Measurements from ENCODE around the gene DVL2. TPM values are rescaled to one million over a fixed set of nuclear protein-coding genes. Genes with fewer than 3 reads are reported as not detected.
A peak's percentile ranks its signal among the peaks of the same experiment; 100 is the strongest.

Gene DVL2
- total RNA-seq, 1 experiment from 2014 or later = 41.3 TPM

DNA sequence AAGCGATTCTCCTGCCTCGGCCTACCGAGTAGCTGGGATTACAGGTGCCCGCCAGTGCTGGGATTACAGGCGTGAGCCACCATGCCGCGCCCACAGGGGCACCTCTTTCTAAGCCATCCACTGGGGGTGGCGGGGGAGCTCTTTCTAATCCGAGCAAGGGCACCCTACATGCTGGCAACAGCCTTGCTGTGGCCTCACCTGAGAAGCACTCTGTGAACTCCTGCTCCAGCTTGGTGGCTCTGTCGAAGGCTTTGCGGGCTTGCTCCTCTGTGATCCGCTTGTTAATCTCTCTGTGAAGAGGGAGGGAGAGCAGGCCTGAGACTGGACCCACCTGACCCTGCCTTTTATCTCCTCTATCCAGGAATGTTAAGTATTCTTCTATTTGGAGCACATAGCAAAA lies 43.2 kb downstream of the DVL2 start:
- Mint-ChIP-seq H3K9me3 (ENCODE audit: unreplicated experiment) (no peaks in the 10 kb centered on the region), H3K27me3 (ENCODE audit: insufficient read depth, unreplicated experiment) (no peaks in the 10 kb centered on the region), H3K27ac (ENCODE audit: unreplicated experiment) (peak overlapping the region; percentile 59), H3K36me3 (ENCODE audit: insufficient read depth, unreplicated experiment) (no peaks in the 10 kb centered on the region), H3K4me3 (ENCODE audit: unreplicated experiment) (peak overlapping the region; percentile 22), H3K4me1 (ENCODE audit: low read depth, unreplicated experiment) (no peaks in the 10 kb centered on the region)
- ChIA-PET CTCF (interaction anchor here (0.5 to 1.3 kb wide), 3 partner anchors 12 to 23 kb away, joined by 4 to 8 read pairs (median 6); no protein-coding TSS in a partner anchor), POLR2A (no interaction called here)
- no peaks in the 10 kb centered on the region for H3K27me3 ChIP-seq (replicated peaks; ENCODE audit: control insufficient read depth, insufficient read depth, low read length)
- peaks cover 4% of the 10 kb centered on the region for H3K4me1 ChIP-seq
- intact Hi-C loops (cut with micrococcal nuclease; ENCODE audit: unreplicated experiment) = loop anchor here (1.0 kb wide), 1 partner anchor 28 kb away; the partner anchor contains the start of genes ACADVL and DLG4
- TF ChIP-seq, protein P1, sequence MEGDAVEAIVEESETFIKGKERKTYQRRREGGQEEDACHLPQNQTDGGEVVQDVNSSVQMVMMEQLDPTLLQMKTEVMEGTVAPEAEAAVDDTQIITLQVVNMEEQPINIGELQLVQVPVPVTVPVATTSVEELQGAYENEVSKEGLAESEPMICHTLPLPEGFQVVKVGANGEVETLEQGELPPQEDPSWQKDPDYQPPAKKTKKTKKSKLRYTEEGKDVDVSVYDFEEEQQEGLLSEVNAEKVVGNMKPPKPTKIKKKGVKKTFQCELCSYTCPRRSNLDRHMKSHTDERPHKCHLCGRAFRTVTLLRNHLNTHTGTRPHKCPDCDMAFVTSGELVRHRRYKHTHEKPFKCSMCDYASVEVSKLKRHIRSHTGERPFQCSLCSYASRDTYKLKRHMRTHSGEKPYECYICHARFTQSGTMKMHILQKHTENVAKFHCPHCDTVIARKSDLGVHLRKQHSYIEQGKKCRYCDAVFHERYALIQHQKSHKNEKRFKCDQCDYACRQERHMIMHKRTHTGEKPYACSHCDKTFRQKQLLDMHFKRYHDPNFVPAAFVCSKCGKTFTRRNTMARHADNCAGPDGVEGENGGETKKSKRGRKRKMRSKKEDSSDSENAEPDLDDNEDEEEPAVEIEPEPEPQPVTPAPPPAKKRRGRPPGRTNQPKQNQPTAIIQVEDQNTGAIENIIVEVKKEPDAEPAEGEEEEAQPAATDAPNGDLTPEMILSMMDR (IDR thresholded peaks at IDR 0.05; ENCODE audit: insufficient read depth in 1 of 2, low read depth in 1 of 2, low read length in 1 of 2, severe bottlenecking in 1 of 2, unreplicated experiment in 1 of 2) = no peak
- no peaks in the 10 kb centered on the region for H3K36me3 ChIP-seq (ENCODE audit: control insufficient read depth, insufficient read depth, low read length)
- H3K9me3 ChIP-seq = no peaks in the 10 kb centered on the region
- no peak overlapping the region for H3K4me3 ChIP-seq (ENCODE audit: low read depth, low read length)
- no TSS peak for BruUV-seq (replicated peaks)
- no peak for DNase-seq

DNA sequence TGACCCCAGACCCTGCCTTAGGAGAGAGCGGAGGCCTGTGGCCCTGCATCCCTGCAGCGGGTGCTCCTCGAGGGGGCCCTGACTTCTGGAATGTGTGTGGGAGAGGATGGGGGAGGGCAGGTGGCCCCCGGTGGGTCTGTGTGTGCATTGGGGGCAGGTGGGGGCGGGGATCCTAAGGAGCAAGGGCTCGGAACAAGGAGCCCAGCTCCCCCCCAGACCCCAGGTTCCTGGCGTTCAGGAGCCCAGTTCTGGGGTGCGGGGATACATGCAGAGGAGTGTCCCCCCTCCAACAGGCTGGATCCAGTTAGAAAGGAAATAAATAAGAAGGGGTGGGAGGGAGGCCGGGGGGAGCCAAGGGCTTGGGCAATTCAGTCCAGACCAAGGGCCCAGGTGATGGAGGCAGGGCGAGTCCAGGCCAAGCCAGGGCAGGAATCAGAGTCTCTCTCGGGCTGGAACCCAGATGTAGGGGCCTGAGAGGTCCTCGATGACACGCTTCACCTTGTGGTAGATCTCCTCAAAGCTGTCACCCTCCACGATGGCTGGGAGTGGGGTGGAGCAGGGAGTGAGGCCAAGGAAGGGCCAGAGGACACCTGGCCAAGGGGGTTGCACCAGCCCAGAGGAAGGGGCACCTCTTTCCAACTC lies 43.9 kb downstream of the DVL2 start:
- CTCF ChIA-PET = interaction anchor here (0.5 to 1.3 kb wide), 3 partner anchors 12 to 24 kb away, joined by 4 to 8 read pairs (median 6); no protein-coding TSS in a partner anchor
- H3K4me3 Mint-ChIP-seq (ENCODE audit: unreplicated experiment) = no peak overlapping the region
- no TSS peak for BruUV-seq (replicated peaks)

DNA sequence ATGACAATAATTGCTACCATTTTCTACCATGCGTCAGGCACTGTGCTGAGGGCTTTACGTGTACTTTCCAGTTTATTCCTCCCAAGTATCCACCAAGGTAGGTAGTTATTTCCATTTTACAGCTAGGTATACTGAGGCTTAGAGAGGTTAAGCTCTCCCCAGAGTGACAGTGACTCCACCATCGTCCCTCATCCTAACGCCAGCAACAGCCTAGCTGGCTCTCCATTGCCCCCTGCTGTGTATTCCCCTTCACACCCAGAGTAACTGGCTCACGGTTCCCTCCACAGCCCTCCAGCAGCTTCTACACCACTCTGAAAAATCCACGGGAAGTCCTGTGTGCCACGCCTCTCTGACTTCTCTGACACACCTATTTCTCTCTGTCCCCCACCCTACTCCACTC lies 48.1 kb downstream of the DVL2 start:
- Mint-ChIP-seq H3K27me3 (ENCODE audit: insufficient read depth, unreplicated experiment) (no peaks in the 10 kb centered on the region), H3K27ac (ENCODE audit: unreplicated experiment) (peak overlapping the region; percentile 12), H3K4me1 (ENCODE audit: low read depth, unreplicated experiment) (no peaks in the 10 kb centered on the region), H3K36me3 (ENCODE audit: insufficient read depth, unreplicated experiment) (no peaks in the 10 kb centered on the region), H3K9me3 (ENCODE audit: unreplicated experiment) (no peaks in the 10 kb centered on the region), H3K4me3 (ENCODE audit: unreplicated experiment) (no peak overlapping the region)
- no peak for DNase-seq
- POLR2A ChIA-PET = no interaction called here
- no peaks in the 10 kb centered on the region for H3K27me3 ChIP-seq (replicated peaks; ENCODE audit: control insufficient read depth, insufficient read depth, low read length)
- TF ChIP-seq, protein P1 (IDR thresholded peaks at IDR 0.05; ENCODE audit: insufficient read depth in 1 of 2, low read depth in 1 of 2, low read length in 1 of 2, severe bottlenecking in 1 of 2, unreplicated experiment in 1 of 2) = no peak
- CTCF ChIA-PET = interaction anchor here (0.7 kb wide), 1 partner anchor 243 kb away, joined by 3 read pairs; no protein-coding TSS in a partner anchor
- H3K4me1 ChIP-seq = no peaks in the 10 kb centered on the region
- no peaks in the 10 kb centered on the region for H3K9me3 ChIP-seq
- intact Hi-C loops (cut with micrococcal nuclease; ENCODE audit: unreplicated experiment) = no loop called here
- no TSS peak for BruUV-seq (replicated peaks)
- no peak overlapping the region for H3K4me3 ChIP-seq (ENCODE audit: low read depth, low read length)
- no peaks in the 10 kb centered on the region for H3K36me3 ChIP-seq (ENCODE audit: control insufficient read depth, insufficient read depth, low read length)

More for the DNA sequence above, 43.9 kb downstream of the DVL2 start:
- Histone ChIP-seq H3K4me1 (peaks cover 4% of the 10 kb centered on the region), H3K9me3 (no peaks in the 10 kb centered on the region), H3K36me3 (ENCODE audit: control insufficient read depth, insufficient read depth, low read length) (no peaks in the 10 kb centered on the region), H3K4me3 (ENCODE audit: low read depth, low read length) (no peak overlapping the region), H3K27me3 (replicated peaks; ENCODE audit: control insufficient read depth, insufficient read depth, low read length) (no peaks in the 10 kb centered on the region)
- intact Hi-C loops (cut with micrococcal nuclease; ENCODE audit: unreplicated experiment) = no loop called here
- Mint-ChIP-seq H3K4me1 (ENCODE audit: low read depth, unreplicated experiment) (no peaks in the 10 kb centered on the region), H3K9me3 (ENCODE audit: unreplicated experiment) (no peaks in the 10 kb centered on the region), H3K27me3 (ENCODE audit: insufficient read depth, unreplicated experiment) (no peaks in the 10 kb centered on the region), H3K27ac (ENCODE audit: unreplicated experiment) (no peak overlapping the region), H3K36me3 (ENCODE audit: insufficient read depth, unreplicated experiment) (no peaks in the 10 kb centered on the region)
- POLR2A ChIA-PET = no interaction called here
- DNase-seq = no peak
- TF ChIP-seq, protein P1 (IDR thresholded peaks at IDR 0.05; ENCODE audit: insufficient read depth in 1 of 2, low read depth in 1 of 2, low read length in 1 of 2, severe bottlenecking in 1 of 2, unreplicated experiment in 1 of 2) = no peak

All from Caco-2 (cell line).